Vagina (tissue), 2 donors: ENCODE data around the gene PATJ.

Experiments
- POLR2AphosphoS5 ChIP-seq, 2 donors: sonication (generic); formaldehyde crosslinking; IDR thresholded peaks; one replicate each; pipeline ENCODE4 v1.9.0; 2017; ENCODE audit warnings: antibody characterized with exemption in 2 of 2, mild to moderate bottlenecking in 2 of 2, low read depth in 1 of 2; ENCODE audit not compliant: insufficient read depth in 1 of 2
- TF ChIP-seq, protein P1 (sequence below), 3 experiments: fragments of 450-650 bp in 2 of 3; fragments of 200-600 bp in 1 of 3; sonication (generic) in 1 of 3; IDR thresholded peaks; one replicate each; pipeline ENCODE4 v1.5.1; 2017 to 2019; ENCODE audit warnings: antibody characterized with exemption in 3 of 3, mild to moderate bottlenecking in 2 of 3, moderate library complexity in 2 of 3

- TF ChIP-seq, protein P1, sequence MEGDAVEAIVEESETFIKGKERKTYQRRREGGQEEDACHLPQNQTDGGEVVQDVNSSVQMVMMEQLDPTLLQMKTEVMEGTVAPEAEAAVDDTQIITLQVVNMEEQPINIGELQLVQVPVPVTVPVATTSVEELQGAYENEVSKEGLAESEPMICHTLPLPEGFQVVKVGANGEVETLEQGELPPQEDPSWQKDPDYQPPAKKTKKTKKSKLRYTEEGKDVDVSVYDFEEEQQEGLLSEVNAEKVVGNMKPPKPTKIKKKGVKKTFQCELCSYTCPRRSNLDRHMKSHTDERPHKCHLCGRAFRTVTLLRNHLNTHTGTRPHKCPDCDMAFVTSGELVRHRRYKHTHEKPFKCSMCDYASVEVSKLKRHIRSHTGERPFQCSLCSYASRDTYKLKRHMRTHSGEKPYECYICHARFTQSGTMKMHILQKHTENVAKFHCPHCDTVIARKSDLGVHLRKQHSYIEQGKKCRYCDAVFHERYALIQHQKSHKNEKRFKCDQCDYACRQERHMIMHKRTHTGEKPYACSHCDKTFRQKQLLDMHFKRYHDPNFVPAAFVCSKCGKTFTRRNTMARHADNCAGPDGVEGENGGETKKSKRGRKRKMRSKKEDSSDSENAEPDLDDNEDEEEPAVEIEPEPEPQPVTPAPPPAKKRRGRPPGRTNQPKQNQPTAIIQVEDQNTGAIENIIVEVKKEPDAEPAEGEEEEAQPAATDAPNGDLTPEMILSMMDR (IDR thresholded peaks at IDR 0.05), result no peak
- no peak for TF ChIP-seq POLR2AphosphoS5 (IDR thresholded peaks at IDR 0.05; ENCODE audit: insufficient read depth in 1 of 2, low read depth in 1 of 2)
These were observed 132.9 kb downstream of the PATJ start for GRCh38 chr1:61875198-61875597.
